SU-DHL-6 (cell line): Measurements from ENCODE around the gene CALN1.

ENCODE experiments used
- H2AFZ ChIP-seq: fragments of 200-600 bp; sonication (generic); 2 replicates; pipeline ENCODE4 v1.6.1; 2014; ENCODE audit warnings: low read depth, mild to moderate bottlenecking, moderate library complexity, mixed read lengths, antibody characterized with exemption, low read length; ENCODE audit not compliant: severe bottlenecking
- H3F3A ChIP-seq: fragments of 200-600 bp; shearing (Covaris generic); 2 replicates; pipeline ENCODE4 v1.6.0; 2016; ENCODE audit warnings: antibody characterized with exemption, mild to moderate bottlenecking; ENCODE audit not compliant: insufficient read depth
- H3K27ac ChIP-seq: fragments of 200-600 bp; sonication (generic); 2 replicates; pipeline ENCODE4 v1.5.1; 2016; ENCODE audit warnings: low read depth, mild to moderate bottlenecking, low read length, moderate library complexity, mixed read lengths
- H3K27me3 ChIP-seq: fragments of 200-600 bp; sonication (generic), shearing (Covaris generic); 2 replicates; pipeline ENCODE4 v1.6.0; 2014; ENCODE audit warnings: mild to moderate bottlenecking, low read length
- H3K36me3 ChIP-seq: fragments of 200-600 bp; sonication (generic); 2 replicates; pipeline ENCODE4 v1.6.1; 2014; ENCODE audit warnings: mild to moderate bottlenecking, low read length, mixed read lengths
- H3K4me2 ChIP-seq: fragments of 300-600, 200-600 bp; shearing (Covaris generic), sonication (generic); 2 replicates; pipeline ENCODE4 v1.6.0; 2014; ENCODE audit warnings: low read length, low read depth, mild to moderate bottlenecking; ENCODE audit not compliant: poor library complexity, severe bottlenecking
- H3K4me3 ChIP-seq: fragments of 200-600 bp; sonication (generic); 2 replicates; pipeline ENCODE4 v1.5.1; 2014; ENCODE audit warnings: antibody characterized with exemption, low read length, mild to moderate bottlenecking, mixed read lengths; ENCODE audit not compliant: insufficient read depth, poor library complexity, severe bottlenecking
- H3K79me2 ChIP-seq: fragments of 200-600 bp; sonication (generic); 2 replicates; pipeline ENCODE4 v1.6.1; 2014; ENCODE audit warnings: mild to moderate bottlenecking, low read length, moderate library complexity; ENCODE audit not compliant: insufficient read depth
- H3K9ac ChIP-seq: fragments of 200-600 bp; sonication (generic); 2 replicates; pipeline ENCODE4 v1.7.0; 2014; ENCODE audit warnings: mild to moderate bottlenecking, low read length
- H3K9me2 ChIP-seq: fragments of 200-600 bp; sonication (generic); replicated peaks from 2 replicates; pipeline ENCODE4 v1.6.1; 2014; ENCODE audit warnings: low read length; ENCODE audit not compliant: insufficient read depth
- H3K9me3 ChIP-seq: fragments of 200-600 bp; sonication (generic); 2 replicates; pipeline ENCODE4 v1.6.1; 2014; ENCODE audit warnings: low read length, mixed read lengths; ENCODE audit not compliant: insufficient read depth
- H4K20me1 ChIP-seq: fragments of 200-600 bp; sonication (generic); 2 replicates; pipeline ENCODE4 v1.6.1; 2014; ENCODE audit warnings: low read depth, mild to moderate bottlenecking, antibody characterized with exemption, low read length, moderate library complexity, mixed read lengths
- EZH2phosphoT487 ChIP-seq: fragments of 200-600 bp; sonication (generic), shearing (Covaris generic); conservative IDR thresholded peaks from 2 replicates; pipeline ENCODE4 v1.6.1; 2018; ENCODE audit warnings: mild to moderate bottlenecking, antibody characterized with exemption, low read length, moderate library complexity, mixed read lengths
- TF ChIP-seq, protein P1 (sequence below): fragments of 200-600 bp; sonication (generic); IDR thresholded peaks from one replicate; pipeline ENCODE4 v1.5.1; 2017; ENCODE audit warnings: antibody characterized with exemption, mild to moderate bottlenecking, low read length, moderate library complexity; ENCODE audit not compliant: insufficient read depth, poor library complexity, severe bottlenecking

Gene CALN1

DNA sequence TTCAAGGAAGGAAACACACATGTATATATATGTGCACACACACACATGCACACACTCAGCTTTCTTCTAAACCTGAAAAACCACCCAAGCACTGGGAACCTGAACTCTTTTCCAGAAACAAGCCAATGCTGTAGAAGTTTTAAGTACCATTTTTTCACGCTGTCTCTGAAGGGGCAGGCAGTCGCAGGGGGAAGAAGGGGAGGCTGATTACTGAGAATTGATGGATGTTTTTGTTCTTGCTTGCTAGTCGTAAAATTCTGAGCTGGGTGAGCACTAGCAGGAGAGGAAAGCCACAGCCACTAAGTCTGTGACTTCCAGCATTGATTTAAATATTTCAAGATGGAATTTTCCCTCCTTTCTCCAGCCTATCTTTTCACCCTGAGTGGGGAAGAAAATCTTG is 391.8 kb downstream of the CALN1 start:
- H4K20me1 ChIP-seq, result no peaks in the 10 kb centered on the region
- TF ChIP-seq EZH2phosphoT487, result no peak
- TF ChIP-seq, protein P1, sequence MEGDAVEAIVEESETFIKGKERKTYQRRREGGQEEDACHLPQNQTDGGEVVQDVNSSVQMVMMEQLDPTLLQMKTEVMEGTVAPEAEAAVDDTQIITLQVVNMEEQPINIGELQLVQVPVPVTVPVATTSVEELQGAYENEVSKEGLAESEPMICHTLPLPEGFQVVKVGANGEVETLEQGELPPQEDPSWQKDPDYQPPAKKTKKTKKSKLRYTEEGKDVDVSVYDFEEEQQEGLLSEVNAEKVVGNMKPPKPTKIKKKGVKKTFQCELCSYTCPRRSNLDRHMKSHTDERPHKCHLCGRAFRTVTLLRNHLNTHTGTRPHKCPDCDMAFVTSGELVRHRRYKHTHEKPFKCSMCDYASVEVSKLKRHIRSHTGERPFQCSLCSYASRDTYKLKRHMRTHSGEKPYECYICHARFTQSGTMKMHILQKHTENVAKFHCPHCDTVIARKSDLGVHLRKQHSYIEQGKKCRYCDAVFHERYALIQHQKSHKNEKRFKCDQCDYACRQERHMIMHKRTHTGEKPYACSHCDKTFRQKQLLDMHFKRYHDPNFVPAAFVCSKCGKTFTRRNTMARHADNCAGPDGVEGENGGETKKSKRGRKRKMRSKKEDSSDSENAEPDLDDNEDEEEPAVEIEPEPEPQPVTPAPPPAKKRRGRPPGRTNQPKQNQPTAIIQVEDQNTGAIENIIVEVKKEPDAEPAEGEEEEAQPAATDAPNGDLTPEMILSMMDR, result no peak

DNA sequence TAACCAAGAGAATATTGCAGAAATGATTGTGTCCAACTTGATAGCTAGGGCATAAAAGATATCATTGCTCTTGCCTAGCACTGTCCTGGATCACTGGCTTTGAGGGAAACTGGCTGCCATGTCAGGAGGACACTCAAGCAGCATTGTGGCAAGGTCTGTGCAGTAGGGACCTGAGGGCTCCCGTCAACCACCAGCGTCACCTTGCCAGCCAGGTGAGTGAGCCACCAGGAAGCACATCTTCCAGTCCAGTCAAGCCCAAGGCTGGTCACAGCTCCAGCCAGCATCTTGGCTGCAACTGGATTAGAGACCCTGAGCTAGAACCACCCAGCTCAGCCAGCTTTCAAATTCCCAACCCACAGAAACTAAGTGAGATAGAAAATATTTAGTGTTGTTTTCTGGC is 392.7 kb downstream of the CALN1 start:
- H3K9me2 ChIP-seq, result no peaks in the 10 kb centered on the region

More for the DNA sequence above, 391.8 kb downstream of the CALN1 start:
- Histone ChIP-seq H3K36me3 (no peaks in the 10 kb centered on the region), H3K9me2 (no peaks in the 10 kb centered on the region), H3K4me3 (no peak overlapping the region), H3K79me2 (no peaks in the 10 kb centered on the region), H3K9me3 (no peaks in the 10 kb centered on the region), H3F3A (no peaks in the 10 kb centered on the region), H2AFZ (no peak overlapping the region), H3K9ac (no peak overlapping the region), H3K27ac (no peak overlapping the region), H3K4me2 (no peak overlapping the region), H3K27me3 (no peaks in the 10 kb centered on the region)

DNA sequence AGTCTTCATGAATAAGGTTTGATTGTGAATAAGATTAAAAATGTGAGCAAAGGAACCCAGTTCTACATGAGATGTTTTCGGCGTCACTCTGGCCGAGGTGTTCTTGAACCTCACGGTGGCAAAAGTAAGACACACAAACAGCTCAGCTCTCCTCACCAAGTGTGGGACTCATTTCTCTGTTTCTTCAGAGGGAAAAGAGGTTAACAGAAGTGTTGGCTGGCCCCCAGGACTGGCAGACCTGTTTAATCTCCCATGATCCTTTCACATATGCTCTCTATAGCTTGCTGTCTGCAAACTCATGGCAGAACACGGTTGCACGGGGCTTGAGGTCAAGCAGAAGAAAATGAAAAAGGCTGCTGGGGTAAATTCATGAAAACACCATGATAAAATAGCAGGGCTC is 394.4 kb downstream of the CALN1 start:
- Histone ChIP-seq H4K20me1 (no peaks in the 10 kb centered on the region), H2AFZ (no peak overlapping the region), H3K9ac (no peak overlapping the region), H3K4me3 (no peak overlapping the region), H3K36me3 (no peaks in the 10 kb centered on the region), H3K9me2 (no peaks in the 10 kb centered on the region), H3K27ac (no peak overlapping the region), H3K9me3 (no peaks in the 10 kb centered on the region), H3F3A (no peaks in the 10 kb centered on the region), H3K27me3 (no peaks in the 10 kb centered on the region), H3K4me2 (no peak overlapping the region), H3K79me2 (no peaks in the 10 kb centered on the region)
- no peak for TF ChIP-seq EZH2phosphoT487
- TF ChIP-seq, protein P1, result no peak

More for the DNA sequence above, 392.7 kb downstream of the CALN1 start:
- Histone ChIP-seq H3K27ac (no peak overlapping the region), H3K9ac (no peak overlapping the region), H3K36me3 (no peaks in the 10 kb centered on the region), H3K79me2 (no peaks in the 10 kb centered on the region), H3K27me3 (no peaks in the 10 kb centered on the region), H2AFZ (no peak overlapping the region), H3K9me3 (no peaks in the 10 kb centered on the region), H4K20me1 (no peaks in the 10 kb centered on the region), H3K4me2 (no peak overlapping the region), H3F3A (no peaks in the 10 kb centered on the region), H3K4me3 (no peak overlapping the region)
- TF ChIP-seq EZH2phosphoT487, result no peak

DNA sequence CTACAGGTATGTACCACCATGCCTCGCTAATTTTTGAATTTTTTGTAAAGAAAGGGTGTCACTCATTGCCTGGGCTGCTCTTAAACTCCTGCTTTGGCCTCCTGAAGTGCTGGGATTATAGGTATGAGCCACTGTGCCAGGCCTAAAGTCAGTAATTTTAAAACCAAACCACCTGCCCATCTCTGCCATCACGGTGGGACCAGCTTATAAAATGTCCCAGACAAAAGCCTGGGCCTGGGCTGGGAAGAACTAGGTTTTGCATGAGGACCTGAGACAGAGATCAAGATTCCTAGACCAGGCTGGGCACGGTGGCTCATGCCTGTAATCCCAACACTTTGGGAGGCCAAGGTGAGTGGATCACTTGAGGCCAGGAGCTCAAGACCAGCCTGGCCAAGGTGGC is 395.6 kb downstream of the CALN1 start:
- Histone ChIP-seq H3K9me3 (no peaks in the 10 kb centered on the region), H3K27ac (no peak overlapping the region), H3K9ac (no peak overlapping the region), H3K4me3 (no peak overlapping the region), H3K36me3 (no peaks in the 10 kb centered on the region), H3K79me2 (no peaks in the 10 kb centered on the region), H2AFZ (no peak overlapping the region), H3K27me3 (no peaks in the 10 kb centered on the region), H3K9me2 (no peaks in the 10 kb centered on the region), H3K4me2 (no peak overlapping the region), H3F3A (no peaks in the 10 kb centered on the region), H4K20me1 (no peaks in the 10 kb centered on the region)
- TF ChIP-seq EZH2phosphoT487, result no peak
- TF ChIP-seq, protein P1, result no peak
